NCI-H128 (cell line): Measurements from ENCODE around the gene DOP1B.
"Not testable (repeated sequence)": the region's sequence is repeated elsewhere in the genome, so short reads cannot be mapped to it uniquely, and the experiment has no call there.

ENCODE experiments used
- DNase-seq: peaks from one replicate; lab custom pipeline; 2025; ENCODE audit not compliant: unreplicated experiment; lab: John Stamatoyannopoulos, UW

DOP1B gene

GRCh38 chr21:36135391-36136102, 21.1 kb upstream of the DOP1B start:
- peak; percentile 36 for DNase-seq

- not testable (repeated sequence) for DNase-seq
Observed at GRCh38 chr21:36139791-36140190, 16.8 kb upstream of the DOP1B start.

- DNase-seq = peak; percentile 91
Observed at GRCh38 chr21:36141513-36141925, 15.1 kb upstream of the DOP1B start.

GRCh38 chr21:36144233-36144632, 12.4 kb upstream of the DOP1B start:
- not testable (repeated sequence) for DNase-seq

- no peak for DNase-seq
Observed at GRCh38 chr21:36145259-36145658, 11.4 kb upstream of the DOP1B start.

- no peak for DNase-seq
Observed at GRCh38 chr21:36147911-36148310, 8.7 kb upstream of the DOP1B start.

GRCh38 chr21:36148886-36149285, 7.7 kb upstream of the DOP1B start:
- no peak for DNase-seq

- no peak for DNase-seq
Observed at GRCh38 chr21:36149788-36150711, 6.6 kb upstream of the DOP1B start.

GRCh38 chr21:36155603-36156338, 853 bp upstream of the DOP1B start:
- DNase-seq = no peak

GRCh38 chr21:36156339-36156814, 247 bp upstream of the DOP1B start:
- peak; percentile 96 for DNase-seq

- no peak for DNase-seq
Observed at GRCh38 chr21:36159356-36159921, 2.8 kb downstream of the DOP1B start.

GRCh38 chr21:36160850-36161178, 4.2 kb downstream of the DOP1B start:
- no peak for DNase-seq

GRCh38 chr21:36162631-36163030, 6.0 kb downstream of the DOP1B start:
- DNase-seq = no peak

GRCh38 chr21:36163750-36164741, 7.4 kb downstream of the DOP1B start:
- no peak for DNase-seq

- no peak for DNase-seq
Observed at GRCh38 chr21:36165356-36165755, 8.7 kb downstream of the DOP1B start.

- DNase-seq = no peak
Observed at GRCh38 chr21:36166705-36167104, 10.1 kb downstream of the DOP1B start.

- DNase-seq = no peak
Observed at GRCh38 chr21:36167541-36167940, 10.9 kb downstream of the DOP1B start.

- no peak for DNase-seq
Observed at GRCh38 chr21:36169470-36170128, 13.0 kb downstream of the DOP1B start.

GRCh38 chr21:36170823-36171222, 14.2 kb downstream of the DOP1B start:
- DNase-seq = no peak
